Measurements from ENCODE around the gene CCDC192.

- TF ChIP-seq EZH2 (IDR thresholded peaks at IDR 0.05), result no peak
- no peak for TF ChIP-seq CTCF (IDR thresholded peaks at IDR 0.05)
- TF ChIP-seq EZH2phosphoT487 (IDR thresholded peaks at IDR 0.05), result peak; percentile 34
Observed at GRCh38 chr5:127849891-127850290, 146.7 kb downstream of the CCDC192 start.
